SK-N-SH treated with all-trans-retinoic acid at 6 μM for 48 hours (cell line): ENCODE results near the gene DUSP3.

Source experiments
- BACH2 ChIP-seq: fragments of 250-450 bp; sonication (Bioruptor Pico); IDR thresholded peaks from 2 replicates; pipeline ENCODE4 v1.9.0; 2021; ENCODE audit warnings: mild to moderate bottlenecking, borderline replicate concordance
- CSDC2 ChIP-seq: fragments of 250-450 bp; sonication (Bioruptor Pico); IDR thresholded peaks from 2 replicates; pipeline ENCODE4 v1.5.0; 2020; ENCODE audit warnings: mild to moderate bottlenecking, moderate library complexity
- GLIS3 ChIP-seq: fragments of 250-450 bp; sonication (Bioruptor Pico); IDR thresholded peaks from 2 replicates; pipeline ENCODE4 v1.5.0; 2020; ENCODE audit warnings: mild to moderate bottlenecking, moderate library complexity
- ISL1 ChIP-seq: fragments of 250-450 bp; sonication (Bioruptor Pico); IDR thresholded peaks from 2 replicates; pipeline ENCODE4 v2.1.2; 2022; ENCODE audit warnings: mild to moderate bottlenecking, moderate library complexity
- OSR1 ChIP-seq: fragments of 250-450 bp; sonication (Bioruptor Pico); IDR thresholded peaks from 2 replicates; pipeline ENCODE4 v1.8.0; 2022; ENCODE audit warnings: moderate library complexity, mild to moderate bottlenecking, inconsistent platforms
- RARB ChIP-seq: fragments of 250-450 bp; sonication (Bioruptor Pico); IDR thresholded peaks from 2 replicates; pipeline ENCODE4 v1.8.0; 2021; ENCODE audit warnings: mild to moderate bottlenecking, moderate library complexity
- TOX ChIP-seq: fragments of 250-450 bp; sonication (Bioruptor Pico); IDR thresholded peaks from 2 replicates; pipeline ENCODE4 v1.8.0; 2021; ENCODE audit warnings: mild to moderate bottlenecking, moderate library complexity, borderline replicate concordance
- ZFP3 ChIP-seq: fragments of 250-450 bp; sonication (Bioruptor Pico); IDR thresholded peaks from 2 replicates; pipeline ENCODE4 v1.5.0; 2020; ENCODE audit warnings: mild to moderate bottlenecking, moderate library complexity
- ZFP30 ChIP-seq: fragments of 450-650 bp; formaldehyde crosslinking; IDR thresholded peaks from 2 replicates; pipeline ENCODE4 v1.5.0; 2022; ENCODE audit warnings: mild to moderate bottlenecking, moderate library complexity
- TF ChIP-seq, protein P1 (sequence below): fragments of 250-450 bp; sonication (Bioruptor Pico); IDR thresholded peaks from 2 replicates; pipeline ENCODE4 v1.5.1; 2021; ENCODE audit warnings: mild to moderate bottlenecking, moderate library complexity
- TF ChIP-seq, protein P2 (sequence below): fragments of 250-450 bp; sonication (Bioruptor Pico); IDR thresholded peaks from 2 replicates; pipeline ENCODE4 v1.5.1; 2020; ENCODE audit warnings: low read depth, mild to moderate bottlenecking, moderate library complexity

DNA sequence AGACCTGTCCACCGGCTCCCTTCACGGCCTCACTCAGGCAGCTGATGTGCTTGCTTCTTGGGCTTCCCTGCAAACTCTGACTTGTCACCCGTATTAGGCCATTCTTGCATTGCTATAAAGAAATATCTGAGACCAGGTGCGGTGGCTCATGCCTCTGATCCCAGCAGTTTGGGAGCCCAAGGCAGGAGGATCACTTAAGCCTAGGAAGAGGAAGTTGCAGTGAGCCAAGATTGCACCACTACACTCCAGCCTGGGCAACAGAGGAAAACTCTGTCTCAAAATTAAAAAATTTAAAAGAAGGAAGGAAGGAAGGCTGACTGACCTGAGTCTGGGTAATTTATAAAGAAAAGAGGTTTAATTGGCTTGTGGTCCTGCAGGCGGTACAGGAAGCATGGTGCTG, 37.1 kb downstream of the DUSP3 start:
- TF ChIP-seq OSR1, result no peak
- no peak for TF ChIP-seq TOX (CRISPR knock-in tag)
- TF ChIP-seq, protein P1, sequence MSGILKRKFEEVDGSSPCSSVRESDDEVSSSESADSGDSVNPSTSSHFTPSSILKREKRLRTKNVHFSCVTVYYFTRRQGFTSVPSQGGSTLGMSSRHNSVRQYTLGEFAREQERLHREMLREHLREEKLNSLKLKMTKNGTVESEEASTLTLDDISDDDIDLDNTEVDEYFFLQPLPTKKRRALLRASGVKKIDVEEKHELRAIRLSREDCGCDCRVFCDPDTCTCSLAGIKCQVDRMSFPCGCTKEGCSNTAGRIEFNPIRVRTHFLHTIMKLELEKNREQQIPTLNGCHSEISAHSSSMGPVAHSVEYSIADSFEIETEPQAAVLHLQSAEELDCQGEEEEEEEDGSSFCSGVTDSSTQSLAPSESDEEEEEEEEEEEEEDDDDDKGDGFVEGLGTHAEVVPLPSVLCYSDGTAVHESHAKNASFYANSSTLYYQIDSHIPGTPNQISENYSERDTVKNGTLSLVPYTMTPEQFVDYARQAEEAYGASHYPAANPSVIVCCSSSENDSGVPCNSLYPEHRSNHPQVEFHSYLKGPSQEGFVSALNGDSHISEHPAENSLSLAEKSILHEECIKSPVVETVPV (CRISPR knock-in tag), result no peak
- no peak for TF ChIP-seq ZFP3 (CRISPR knock-in tag)
- TF ChIP-seq GLIS3, result no peak
- TF ChIP-seq BACH2, result no peak
- no peak for TF ChIP-seq RARB (CRISPR knock-in tag)
- TF ChIP-seq, protein P2, sequence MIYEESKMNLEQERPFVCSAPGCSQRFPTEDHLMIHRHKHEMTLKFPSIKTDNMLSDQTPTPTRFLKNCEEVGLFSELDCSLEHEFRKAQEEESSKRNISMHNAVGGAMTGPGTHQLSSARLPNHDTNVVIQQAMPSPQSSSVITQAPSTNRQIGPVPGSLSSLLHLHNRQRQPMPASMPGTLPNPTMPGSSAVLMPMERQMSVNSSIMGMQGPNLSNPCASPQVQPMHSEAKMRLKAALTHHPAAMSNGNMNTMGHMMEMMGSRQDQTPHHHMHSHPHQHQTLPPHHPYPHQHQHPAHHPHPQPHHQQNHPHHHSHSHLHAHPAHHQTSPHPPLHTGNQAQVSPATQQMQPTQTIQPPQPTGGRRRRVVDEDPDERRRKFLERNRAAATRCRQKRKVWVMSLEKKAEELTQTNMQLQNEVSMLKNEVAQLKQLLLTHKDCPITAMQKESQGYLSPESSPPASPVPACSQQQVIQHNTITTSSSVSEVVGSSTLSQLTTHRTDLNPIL (CRISPR knock-in tag), result no peak
- no peak for TF ChIP-seq ZFP30 (CRISPR knock-in tag)
- no peak for TF ChIP-seq ISL1 (CRISPR knock-in tag)
- no peak for TF ChIP-seq CSDC2 (CRISPR knock-in tag)
